IMR-90 (cell line): ENCODE measurements around the gene GYG2. TPM values are rescaled to one million over a fixed set of nuclear protein-coding genes. Genes with fewer than 3 reads are reported as not detected.

Experiments used
- ATAC-seq: fragments of 200-7000 bp; cut with Tn5 transposase; 2 replicates; pipeline ENCODE4 v1.9.1; 2020; ENCODE audit warnings: low read depth, mild to moderate bottlenecking, moderate library complexity
- BruUV-seq: library from RNA; stranded (reverse); fragments of 400-500 nt; replicated peaks from 2 replicates; lab custom pipeline; 2021; lab: Mats Ljungman, UMichigan
- CTCF ChIA-PET: fragments of 300-600 bp; formaldehyde crosslinking; extraction: SDS; loops from one replicate; lab custom pipeline; 2021; ENCODE audit warnings: antibody characterized with exemption; lab: Yijun Ruan, JAX
- POLR2A ChIA-PET: fragments of 300-600 bp; sonication (Branson Sonifier 250); formaldehyde crosslinking; loops from one replicate; lab custom pipeline; 2022; ENCODE audit warnings: antibody characterized with exemption; ENCODE audit not compliant: unreplicated experiment; lab: Charles Lee
- DNase-seq: peaks from one replicate; pipeline ENCODE4 v3.0.0; 2013
- H2AFZ ChIP-seq: replicated peaks from 2 replicates; pipeline ENCODE3; 2013; ENCODE audit warnings: low read length, mild to moderate bottlenecking; ENCODE audit not compliant: poor library complexity
- H2AK5ac ChIP-seq: 2 replicates; pipeline ENCODE4 v1.6.1; 2013; ENCODE audit warnings: low read depth, low read length, inconsistent platforms
- H2AK9ac ChIP-seq: replicated peaks from 2 replicates; pipeline ENCODE3; 2013; ENCODE audit warnings: mild to moderate bottlenecking, low read depth, low read length, moderate library complexity; ENCODE audit not compliant: poor library complexity
- H2BK120ac ChIP-seq: 2 replicates; pipeline ENCODE4 v1.6.1; 2013; ENCODE audit warnings: low read depth, low read length, inconsistent platforms
- H2BK15ac ChIP-seq: 3 replicates; pipeline ENCODE4 v1.6.1; 2013; ENCODE audit warnings: low read depth, low read length, inconsistent platforms
- H2BK20ac ChIP-seq: 2 replicates; pipeline ENCODE4 v1.6.1; 2013; ENCODE audit warnings: low read depth, mild to moderate bottlenecking, inconsistent platforms, low read length, moderate library complexity
- H2BK5ac ChIP-seq: 2 replicates; pipeline ENCODE4 v1.6.1; 2013; ENCODE audit warnings: mild to moderate bottlenecking, low read depth, low read length, inconsistent platforms; ENCODE audit not compliant: poor library complexity, severe bottlenecking
- H3K14ac ChIP-seq: replicated peaks from 2 replicates; pipeline ENCODE4 v1.6.1; 2013; ENCODE audit warnings: low read depth, low read length, inconsistent platforms
- H3K18ac ChIP-seq: 2 replicates; pipeline ENCODE4 v1.6.1; 2013; ENCODE audit warnings: low read depth, low read length, control low read depth
- H3K23ac ChIP-seq: 2 replicates; pipeline ENCODE4 v1.6.1; 2013; ENCODE audit warnings: low read depth, low read length, inconsistent platforms
- H3K27ac ChIP-seq: 2 replicates; pipeline ENCODE4 v1.5.1; 2013; ENCODE audit warnings: mild to moderate bottlenecking, control low read depth, low read length; ENCODE audit not compliant: insufficient read depth
- H3K27me3 ChIP-seq: 2 replicates; pipeline ENCODE4 v1.6.1; 2013; ENCODE audit warnings: low read length; ENCODE audit not compliant: control insufficient read depth, insufficient read depth
- H3K36me3 ChIP-seq: 2 replicates; pipeline ENCODE4 v1.6.1; 2013; ENCODE audit warnings: low read length, mixed read lengths; ENCODE audit not compliant: control insufficient read depth, insufficient read depth
- H3K4ac ChIP-seq: 2 replicates; pipeline ENCODE4 v1.6.1; 2013; ENCODE audit warnings: low read depth, low read length, inconsistent platforms
- H3K4me1 ChIP-seq: 2 replicates; pipeline ENCODE4 v1.6.1; 2013; ENCODE audit warnings: low read length, mixed read lengths; ENCODE audit not compliant: control insufficient read depth, insufficient read depth
- H3K4me2 ChIP-seq: 2 replicates; pipeline ENCODE4 v1.6.1; 2013; ENCODE audit warnings: low read depth, mild to moderate bottlenecking, control low read depth, low read length, moderate library complexity
- H3K4me3 ChIP-seq: 2 replicates; pipeline ENCODE4 v1.5.1; 2013; ENCODE audit warnings: low read depth, mild to moderate bottlenecking, control low read depth, low read length, moderate library complexity; ENCODE audit not compliant: insufficient read depth
- H3K56ac ChIP-seq: 2 replicates; pipeline ENCODE4 v1.6.1; 2013; ENCODE audit warnings: low read length, inconsistent platforms; ENCODE audit not compliant: insufficient read depth; ENCODE audit errors: extremely low read depth
- H3K79me1 ChIP-seq, 2 experiments: 2 replicates each; pipeline ENCODE4 v1.6.1; 2013; ENCODE audit warnings: low read length in 2 of 2, inconsistent platforms in 1 of 2, low read depth in 1 of 2
- H3K9ac ChIP-seq: 2 replicates; pipeline ENCODE4 v1.6.1; 2013; ENCODE audit warnings: low read depth, low read length, control low read depth
- H3K9me1 ChIP-seq: 2 replicates; pipeline ENCODE4 v1.6.1; 2013; ENCODE audit warnings: low read length, inconsistent platforms; ENCODE audit not compliant: insufficient read depth
- H3K9me3 ChIP-seq: 2 replicates; pipeline ENCODE4 v1.6.1; 2013; ENCODE audit warnings: low read length; ENCODE audit not compliant: control insufficient read depth, insufficient read depth
- H4K20me1 ChIP-seq: 2 replicates; pipeline ENCODE4 v1.6.1; 2013; ENCODE audit warnings: low read length, inconsistent platforms; ENCODE audit not compliant: insufficient read depth
- H4K5ac ChIP-seq: 2 replicates; pipeline ENCODE4 v1.6.1; 2013; ENCODE audit warnings: mild to moderate bottlenecking, low read depth, low read length, control low read depth
- H4K8ac ChIP-seq, 2 experiments: 2 replicates each; pipeline ENCODE4 v1.6.1; 2013; ENCODE audit warnings: low read depth in 2 of 2, low read length in 2 of 2, control low read depth in 1 of 2, inconsistent platforms in 1 of 2
- H4K91ac ChIP-seq: 2 replicates; pipeline ENCODE4 v1.6.1; 2013; ENCODE audit warnings: low read depth, low read length, inconsistent platforms; ENCODE audit not compliant: insufficient read depth
- BHLHE40 ChIP-seq: fragments of 150-350 bp; IDR thresholded peaks from 2 replicates; pipeline ENCODE4 v1.6.1; 2016; ENCODE audit warnings: mild to moderate bottlenecking, low read depth, low read length
- CEBPB ChIP-seq: IDR thresholded peaks from 2 replicates; pipeline ENCODE4 v1.6.1; 2012; ENCODE audit warnings: low read depth, low read length, improper control_type of control experiment
- CHD1 ChIP-seq: IDR thresholded peaks from 2 replicates; pipeline ENCODE4 v1.6.1; 2012; ENCODE audit warnings: low read depth, low read length, improper control_type of control experiment
- FOS ChIP-seq: fragments of 150-350 bp; IDR thresholded peaks from 2 replicates; pipeline ENCODE4 v1.6.1; 2016; ENCODE audit warnings: low read depth, low read length
- MAZ ChIP-seq: IDR thresholded peaks from 2 replicates; pipeline ENCODE4 v1.6.1; 2012; ENCODE audit warnings: low read depth, mild to moderate bottlenecking, low read length, improper control_type of control experiment, moderate library complexity, borderline replicate concordance
- NFE2L2 ChIP-seq: fragments of 150-350 bp; IDR thresholded peaks from 2 replicates; pipeline ENCODE4 v1.6.1; 2016; ENCODE audit warnings: low read depth, mild to moderate bottlenecking, low read length
- POLR2A ChIP-seq: IDR thresholded peaks from 2 replicates; pipeline ENCODE4 v1.6.1; 2012; ENCODE audit warnings: mild to moderate bottlenecking, low read depth, low read length
- RCOR1 ChIP-seq: IDR thresholded peaks from 2 replicates; pipeline ENCODE4 v1.6.1; 2012; ENCODE audit warnings: mild to moderate bottlenecking, low read length, improper control_type of control experiment; ENCODE audit not compliant: insufficient replicate concordance
- RFX5 ChIP-seq: IDR thresholded peaks from 2 replicates; pipeline ENCODE4 v1.8.0; 2012; ENCODE audit warnings: low read depth, mild to moderate bottlenecking, low read length, moderate library complexity
- SMC3 ChIP-seq: fragments of 150-350 bp; IDR thresholded peaks from 2 replicates; pipeline ENCODE4 v1.6.1; 2016; ENCODE audit warnings: low read depth, mild to moderate bottlenecking, antibody characterized with exemption, low read length, moderate library complexity
- dilution Hi-C: fragments of 300-500 bp; cut with HindIII; formaldehyde crosslinking; loops from one replicate; pipeline ENCODE4 v1.14.3; 2018; ENCODE audit warnings: low sequenced_read_pairs; ENCODE audit not compliant: unreplicated experiment
- in situ Hi-C: fragments of 300-500 bp; cut with MboI; formaldehyde crosslinking; loops from 3 replicates; pipeline ENCODE4 v1.14.3; 2019; ENCODE audit warnings: low sequenced_read_pairs, inconsistent platforms, mixed read lengths
- intact Hi-C: fragments of 100-400 bp; cut with micrococcal nuclease; formaldehyde crosslinking; loops from 2 replicates; pipeline ENCODE4 v1.10.0; 2022
- polyA plus RNA-seq, 3 experiments: library from polyadenylated mRNA; depleted of rRNA; stranded (reverse); fragments of >200 nt; gene quantifications; 2 replicates each; pipeline ENCODE4 v1.2.3, GENCODE V29; 2012; ENCODE audit warnings: low replicate concordance in 1 of 3
- total RNA-seq: library from RNA; depleted of rRNA; stranded (reverse); fragments of >200 nt; gene quantifications from 2 replicates; pipeline ENCODE4 v1.2.3, GENCODE V29; 2012
- TF ChIP-seq, protein P1 (sequence below): fragments of 150-350 bp; IDR thresholded peaks from 2 replicates; pipeline ENCODE4 v1.6.1; 2017; ENCODE audit warnings: mild to moderate bottlenecking, antibody characterized with exemption, low read length, low read depth
- TF ChIP-seq, protein P2 (sequence below): fragments of 150-350 bp; IDR thresholded peaks from 2 replicates; pipeline ENCODE4 v1.6.1; 2016; ENCODE audit warnings: low read depth, mild to moderate bottlenecking, low read length, moderate library complexity, borderline replicate concordance
- TF ChIP-seq, protein P3 (sequence below): conservative IDR thresholded peaks from 2 replicates; pipeline ENCODE4 v1.5.1; 2012; ENCODE audit warnings: mild to moderate bottlenecking, low read depth, low read length, improper control_type of control experiment

GYG2 gene
- total and polyA plus RNA-seq, 2 of the 4 experiments (the other 2 are of a cell fraction): 9.6 to 13.1 TPM

DNA sequence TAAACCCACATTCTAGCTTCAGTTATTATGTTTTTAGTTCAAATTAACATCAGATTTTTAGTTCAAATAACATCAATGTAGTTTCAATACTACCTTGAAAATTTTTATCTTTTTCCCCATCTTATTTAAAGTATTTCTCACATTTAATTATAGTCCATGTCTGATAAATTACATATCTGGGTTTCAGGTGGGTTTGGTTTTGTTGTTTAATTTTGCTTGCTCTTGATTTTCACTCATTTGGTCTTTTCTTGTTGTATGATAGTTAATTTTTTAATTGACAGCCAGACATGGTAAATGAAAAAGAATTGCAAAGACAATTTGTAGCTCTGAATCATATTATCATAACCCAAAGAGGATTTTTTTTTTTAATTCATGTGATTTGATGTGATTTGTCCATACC lies 41.9 kb downstream of the GYG2 start:
- dilution Hi-C loops: no loop called here
- POLR2A ChIA-PET: no interaction called here
- intact Hi-C loops: no loop called here

More for the DNA sequence above, 41.9 kb downstream of the GYG2 start:
- Histone ChIP-seq H3K27ac (no peak overlapping the region), H3K18ac (no peak overlapping the region), H2AK5ac (no peak overlapping the region), H3K4me2 (no peak overlapping the region), H3K4me1 (no peaks in the 10 kb centered on the region), H3K14ac (no peak overlapping the region), H3K4me3 (no peak overlapping the region), H2BK20ac (no peak overlapping the region), H3K9ac (no peak overlapping the region), H3K79me1 (no peaks in the 10 kb centered on the region), H4K5ac (no peak overlapping the region), H2BK120ac (no peak overlapping the region), H2BK5ac (no peak overlapping the region), H4K20me1 (no peaks in the 10 kb centered on the region), H2BK15ac (no peak overlapping the region), H3K9me1 (no peaks in the 10 kb centered on the region), H3K23ac (no peak overlapping the region), H3K36me3 (peaks cover 3% of the 10 kb centered on the region), H2AFZ (no peak overlapping the region), H2AK9ac (no peak overlapping the region), H4K8ac (no peak overlapping the region), H4K91ac (no peak overlapping the region), H3K9me3 (no peaks in the 10 kb centered on the region; the same call in 1 of the 2 replicates), H3K56ac (no peak overlapping the region), H3K27me3 (no peaks in the 10 kb centered on the region), H3K4ac (no peak overlapping the region)
- DNase-seq (no peak), ATAC-seq (no peak)
- TF ChIP-seq POLR2A: no peak
- TF ChIP-seq NFE2L2: no peak
- no peak for TF ChIP-seq SMC3
- no peak for TF ChIP-seq MAZ
- TF ChIP-seq, protein P1, sequence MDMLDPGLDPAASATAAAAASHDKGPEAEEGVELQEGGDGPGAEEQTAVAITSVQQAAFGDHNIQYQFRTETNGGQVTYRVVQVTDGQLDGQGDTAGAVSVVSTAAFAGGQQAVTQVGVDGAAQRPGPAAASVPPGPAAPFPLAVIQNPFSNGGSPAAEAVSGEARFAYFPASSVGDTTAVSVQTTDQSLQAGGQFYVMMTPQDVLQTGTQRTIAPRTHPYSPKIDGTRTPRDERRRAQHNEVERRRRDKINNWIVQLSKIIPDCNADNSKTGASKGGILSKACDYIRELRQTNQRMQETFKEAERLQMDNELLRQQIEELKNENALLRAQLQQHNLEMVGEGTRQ: no peak
- TF ChIP-seq RFX5: no peak
- TF ChIP-seq, protein P2, sequence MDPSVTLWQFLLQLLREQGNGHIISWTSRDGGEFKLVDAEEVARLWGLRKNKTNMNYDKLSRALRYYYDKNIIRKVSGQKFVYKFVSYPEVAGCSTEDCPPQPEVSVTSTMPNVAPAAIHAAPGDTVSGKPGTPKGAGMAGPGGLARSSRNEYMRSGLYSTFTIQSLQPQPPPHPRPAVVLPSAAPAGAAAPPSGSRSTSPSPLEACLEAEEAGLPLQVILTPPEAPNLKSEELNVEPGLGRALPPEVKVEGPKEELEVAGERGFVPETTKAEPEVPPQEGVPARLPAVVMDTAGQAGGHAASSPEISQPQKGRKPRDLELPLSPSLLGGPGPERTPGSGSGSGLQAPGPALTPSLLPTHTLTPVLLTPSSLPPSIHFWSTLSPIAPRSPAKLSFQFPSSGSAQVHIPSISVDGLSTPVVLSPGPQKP: no peak
- no peak for TF ChIP-seq CHD1
- no peak for TF ChIP-seq CEBPB
- TF ChIP-seq, protein P3, sequence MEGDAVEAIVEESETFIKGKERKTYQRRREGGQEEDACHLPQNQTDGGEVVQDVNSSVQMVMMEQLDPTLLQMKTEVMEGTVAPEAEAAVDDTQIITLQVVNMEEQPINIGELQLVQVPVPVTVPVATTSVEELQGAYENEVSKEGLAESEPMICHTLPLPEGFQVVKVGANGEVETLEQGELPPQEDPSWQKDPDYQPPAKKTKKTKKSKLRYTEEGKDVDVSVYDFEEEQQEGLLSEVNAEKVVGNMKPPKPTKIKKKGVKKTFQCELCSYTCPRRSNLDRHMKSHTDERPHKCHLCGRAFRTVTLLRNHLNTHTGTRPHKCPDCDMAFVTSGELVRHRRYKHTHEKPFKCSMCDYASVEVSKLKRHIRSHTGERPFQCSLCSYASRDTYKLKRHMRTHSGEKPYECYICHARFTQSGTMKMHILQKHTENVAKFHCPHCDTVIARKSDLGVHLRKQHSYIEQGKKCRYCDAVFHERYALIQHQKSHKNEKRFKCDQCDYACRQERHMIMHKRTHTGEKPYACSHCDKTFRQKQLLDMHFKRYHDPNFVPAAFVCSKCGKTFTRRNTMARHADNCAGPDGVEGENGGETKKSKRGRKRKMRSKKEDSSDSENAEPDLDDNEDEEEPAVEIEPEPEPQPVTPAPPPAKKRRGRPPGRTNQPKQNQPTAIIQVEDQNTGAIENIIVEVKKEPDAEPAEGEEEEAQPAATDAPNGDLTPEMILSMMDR: no peak
- no peak for TF ChIP-seq FOS
- no peak for TF ChIP-seq RCOR1
- no peak for TF ChIP-seq BHLHE40
- in situ Hi-C loops: no loop called here
- no TSS peak for BruUV-seq
- CTCF ChIA-PET: no interaction called here
